HG03342 (cell line): ENCODE data around the gene TMEM117.
"Not testable (repeated sequence)": the region's sequence is repeated elsewhere in the genome, so short reads cannot be mapped to it uniquely, and the experiment has no call there.

Source experiments
- ATAC-seq: cut with Tn5 transposase; IDR thresholded peaks from one replicate; pipeline ENCODE4 v1.9.1; 2021; ENCODE audit warnings: mild to moderate bottlenecking, moderate library complexity; ENCODE audit not compliant: unreplicated experiment

The TMEM117 gene

DNA sequence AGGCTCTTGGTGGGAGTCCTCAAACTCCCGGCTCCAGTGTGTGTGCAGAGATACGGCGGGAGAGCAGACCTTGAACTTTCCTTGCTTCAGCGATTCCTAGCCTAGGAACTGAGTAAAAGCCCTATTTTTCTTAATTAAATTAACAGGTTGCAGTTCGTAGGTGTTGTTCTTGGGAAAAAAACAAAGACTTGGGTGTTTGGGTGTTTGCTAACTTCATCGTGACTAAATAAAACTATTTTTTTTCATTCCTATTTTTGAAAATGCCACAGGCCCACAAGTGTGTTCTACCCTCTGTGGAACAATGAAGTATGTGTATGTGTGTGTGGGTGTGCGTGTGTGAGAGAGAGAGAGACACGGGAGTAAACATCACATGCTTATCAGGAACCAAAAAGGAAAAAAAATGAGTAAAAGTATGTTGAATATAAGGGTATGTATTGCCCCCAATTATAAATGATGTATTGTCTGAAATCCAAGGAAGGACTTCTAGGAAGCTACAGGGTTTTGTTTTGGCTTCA is 651 bp downstream of the TMEM117 start:
- ATAC-seq, result peak; percentile 22

DNA sequence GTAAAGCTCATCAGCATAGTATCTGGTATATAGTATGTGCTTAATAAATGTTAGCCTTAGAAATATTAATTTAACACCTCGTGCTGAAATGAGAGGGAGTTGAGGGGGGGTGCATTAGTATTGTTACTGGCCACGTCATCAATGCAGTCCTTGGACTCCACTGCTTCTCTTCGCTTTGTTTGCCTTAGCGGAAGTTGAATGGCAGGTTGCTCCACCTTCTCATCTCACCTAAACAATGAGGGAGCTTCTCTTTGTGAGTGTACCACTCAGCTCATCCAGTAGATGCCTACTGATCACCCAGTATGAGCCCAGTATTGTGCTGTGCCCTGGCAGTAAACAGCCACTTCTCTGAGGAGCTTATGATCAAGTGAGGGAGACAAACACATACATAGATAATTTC is 4.5 kb downstream of the TMEM117 start:
- ATAC-seq, result no peak

- no peak for ATAC-seq
These were observed 5.4 kb downstream of the TMEM117 start for GRCh38 chr12:43841253-43841652.

DNA sequence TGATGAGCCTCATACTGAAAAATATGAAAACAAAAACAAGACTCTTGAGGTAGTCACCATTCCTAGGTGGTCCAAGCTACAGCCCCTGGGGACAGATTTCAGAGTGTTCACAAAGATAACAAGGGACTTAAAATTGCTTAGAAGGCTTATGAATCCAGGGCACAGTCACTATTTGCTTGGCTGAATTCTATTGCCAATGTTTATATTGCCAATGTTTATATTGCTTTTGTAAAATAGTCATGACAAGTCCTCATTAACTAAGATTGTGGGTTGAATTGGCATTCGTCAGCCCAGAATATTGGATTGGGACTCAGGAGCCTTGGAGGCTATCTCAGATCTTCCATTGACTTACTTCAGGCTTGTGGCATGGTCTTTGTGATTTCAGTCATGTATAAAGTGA is 6.4 kb downstream of the TMEM117 start:
- ATAC-seq, result no peak

GRCh38 chr12:43847425-43848225 is 11.7 kb downstream of the TMEM117 start:
- ATAC-seq, result not testable (repeated sequence)

GRCh38 chr12:43848226-43848507 is 12.3 kb downstream of the TMEM117 start:
- no peak for ATAC-seq

GRCh38 chr12:43848786-43849185 is 12.9 kb downstream of the TMEM117 start:
- ATAC-seq, result no peak

- ATAC-seq, result peak; percentile 56
These were observed 16.9 kb downstream of the TMEM117 start for GRCh38 chr12:43852744-43853143.

DNA sequence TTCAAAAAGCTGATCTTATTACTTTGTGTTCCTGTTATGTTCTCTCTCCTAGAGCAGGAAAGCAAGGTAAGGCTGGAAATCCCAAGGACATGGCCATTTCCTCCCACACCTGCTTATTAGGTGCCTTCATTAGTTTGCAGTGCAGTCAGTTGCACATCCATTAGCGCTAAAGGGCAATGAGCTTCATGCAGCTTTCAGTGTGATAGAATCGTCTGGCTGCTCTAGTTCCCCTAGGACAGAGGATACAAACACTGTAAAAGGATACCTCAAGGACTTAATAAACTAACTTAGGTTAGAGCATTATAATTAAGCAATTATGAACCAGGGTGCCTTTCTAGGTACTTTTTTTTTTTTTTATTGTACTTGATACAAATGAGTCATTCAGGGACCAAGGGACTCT is 21.1 kb downstream of the TMEM117 start:
- no peak for ATAC-seq

DNA sequence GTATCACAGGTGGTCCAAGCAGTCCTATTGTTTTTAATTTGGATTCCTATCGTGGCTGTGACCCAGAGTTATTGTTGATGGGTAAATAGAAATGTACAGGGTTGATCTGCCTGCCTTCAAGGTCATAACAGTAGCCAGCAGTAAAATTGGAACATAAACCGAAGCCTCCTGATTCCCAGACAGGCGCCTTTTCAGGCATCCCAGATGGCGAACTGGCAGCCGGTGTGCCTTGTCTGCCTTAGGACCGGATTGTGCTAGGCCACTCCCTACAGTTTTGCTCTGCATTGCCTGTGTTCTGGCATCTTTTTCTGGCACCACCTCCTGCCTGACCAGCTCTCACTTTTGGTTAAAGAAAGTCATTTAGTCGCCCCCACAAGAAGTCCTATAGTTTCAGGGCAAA is 22.2 kb downstream of the TMEM117 start:
- no peak for ATAC-seq

DNA sequence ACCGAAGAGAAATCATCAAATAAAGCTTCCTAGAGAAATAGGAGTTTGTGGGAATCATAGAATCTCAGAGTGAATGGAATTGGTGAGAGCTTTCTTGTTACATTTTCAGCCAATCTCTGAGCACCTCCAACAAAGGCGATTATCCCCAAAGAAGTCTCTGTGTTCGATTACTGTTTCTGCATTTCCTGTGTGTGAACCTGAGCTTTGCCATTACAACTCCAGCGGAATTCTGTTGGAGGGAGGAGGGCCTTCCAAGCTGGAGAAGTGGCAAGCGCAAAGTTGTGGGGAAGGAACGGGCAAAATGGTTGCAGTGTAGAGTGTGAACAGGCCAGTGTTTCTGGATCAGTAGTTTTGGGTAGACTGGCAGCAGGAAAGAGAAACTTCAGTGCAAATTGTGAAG is 23.1 kb downstream of the TMEM117 start:
- no peak for ATAC-seq

GRCh38 chr12:43861015-43861839 is 25.3 kb downstream of the TMEM117 start:
- no peak for ATAC-seq

GRCh38 chr12:43861840-43862150 is 25.9 kb downstream of the TMEM117 start:
- no peak for ATAC-seq

GRCh38 chr12:43863770-43864366 is 28.0 kb downstream of the TMEM117 start:
- no peak for ATAC-seq

- not testable (repeated sequence) for ATAC-seq
These were observed 28.7 kb downstream of the TMEM117 start for GRCh38 chr12:43864557-43864956.

DNA sequence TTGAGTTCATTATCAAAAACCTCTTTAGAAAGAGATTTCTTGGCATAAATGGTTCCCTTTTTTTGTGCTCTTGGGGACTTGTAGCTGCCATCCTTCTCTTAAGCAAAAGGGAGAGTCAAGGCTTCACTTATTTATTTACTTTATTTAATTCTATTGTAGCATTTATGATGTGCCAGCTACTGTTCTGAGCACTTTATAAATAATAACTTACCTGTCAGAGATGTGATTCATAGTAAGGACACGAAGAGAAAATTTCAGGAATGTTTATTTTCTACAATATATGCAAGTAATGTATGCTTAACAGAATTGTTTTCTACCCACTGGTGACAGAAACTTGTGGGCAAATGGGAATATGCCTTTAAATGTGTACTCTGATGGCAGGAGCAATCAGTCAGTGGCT is 33.3 kb downstream of the TMEM117 start:
- ATAC-seq, result no peak

DNA sequence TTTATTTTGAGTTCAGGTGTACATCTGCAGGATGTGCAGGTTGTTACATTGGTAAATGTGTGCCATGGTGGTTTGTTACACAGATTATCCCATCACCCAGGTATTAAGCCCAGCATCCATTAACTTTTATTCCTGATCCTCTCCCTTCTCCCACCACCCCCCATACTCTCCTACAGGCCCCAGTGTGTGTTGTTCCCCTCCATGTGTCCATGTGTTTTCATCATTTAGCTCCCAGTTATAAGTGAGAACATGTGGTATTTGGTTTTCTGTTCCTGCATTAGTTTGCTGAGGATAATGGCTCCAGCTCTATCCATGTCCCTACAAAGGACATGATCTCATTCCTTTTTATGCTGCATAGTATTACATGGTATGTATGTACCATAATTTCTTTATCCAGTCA is 33.9 kb downstream of the TMEM117 start:
- ATAC-seq, result not testable (repeated sequence)

GRCh38 chr12:43871258-43871657 is 35.4 kb downstream of the TMEM117 start:
- ATAC-seq, result not testable (repeated sequence)

DNA sequence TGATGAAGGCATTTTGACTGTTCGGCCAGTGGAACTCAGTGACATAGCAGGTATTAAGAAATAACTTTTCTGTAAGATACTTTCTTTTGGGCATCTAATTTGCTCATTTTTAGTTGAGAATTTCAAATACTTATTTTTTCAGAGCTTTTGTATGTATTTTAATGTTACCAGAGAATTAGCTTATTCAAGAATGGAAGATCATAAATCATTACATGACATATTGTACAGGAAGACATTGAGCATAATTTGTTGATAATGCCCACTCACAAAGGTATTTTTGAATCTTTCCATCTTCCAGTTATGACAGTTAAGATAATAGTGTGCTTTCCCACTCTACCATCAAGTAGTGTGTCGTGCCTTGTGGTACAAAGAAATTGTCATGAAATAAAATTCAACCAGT is 36.5 kb downstream of the TMEM117 start:
- no peak for ATAC-seq

- ATAC-seq, result no peak
These were observed 42.2 kb downstream of the TMEM117 start for GRCh38 chr12:43878050-43878449.

GRCh38 chr12:43880547-43880946 is 44.7 kb downstream of the TMEM117 start:
- no peak for ATAC-seq
